Activated naive CD8-positive, alpha-beta T cell (primary cell): ENCODE measurements around the gene TRIM72.
"Not testable (repeated sequence)": the region's sequence is repeated elsewhere in the genome, so short reads cannot be mapped to it uniquely, and the experiment has no call there.

ENCODE experiments used
- H3K27ac Mint-ChIP-seq: one replicate; pipeline ENCODE4 v1.8.0; 2021; ENCODE audit warnings: mixed read lengths
- H3K27me3 Mint-ChIP-seq: one replicate; pipeline ENCODE4 v1.8.0; 2021; ENCODE audit warnings: mixed read lengths
- H3K36me3 Mint-ChIP-seq: one replicate; pipeline ENCODE4 v1.8.0; 2021; ENCODE audit warnings: mixed read lengths
- H3K4me1 Mint-ChIP-seq: one replicate; pipeline ENCODE4 v1.8.0; 2021; ENCODE audit warnings: low read depth, mixed read lengths
- H3K4me3 Mint-ChIP-seq: one replicate; pipeline ENCODE4 v1.8.0; 2021; ENCODE audit warnings: mild to moderate bottlenecking, mixed read lengths
- H3K9me3 Mint-ChIP-seq: one replicate; pipeline ENCODE4 v1.8.0; 2021; ENCODE audit warnings: low read depth, mixed read lengths

TRIM72 gene

DNA sequence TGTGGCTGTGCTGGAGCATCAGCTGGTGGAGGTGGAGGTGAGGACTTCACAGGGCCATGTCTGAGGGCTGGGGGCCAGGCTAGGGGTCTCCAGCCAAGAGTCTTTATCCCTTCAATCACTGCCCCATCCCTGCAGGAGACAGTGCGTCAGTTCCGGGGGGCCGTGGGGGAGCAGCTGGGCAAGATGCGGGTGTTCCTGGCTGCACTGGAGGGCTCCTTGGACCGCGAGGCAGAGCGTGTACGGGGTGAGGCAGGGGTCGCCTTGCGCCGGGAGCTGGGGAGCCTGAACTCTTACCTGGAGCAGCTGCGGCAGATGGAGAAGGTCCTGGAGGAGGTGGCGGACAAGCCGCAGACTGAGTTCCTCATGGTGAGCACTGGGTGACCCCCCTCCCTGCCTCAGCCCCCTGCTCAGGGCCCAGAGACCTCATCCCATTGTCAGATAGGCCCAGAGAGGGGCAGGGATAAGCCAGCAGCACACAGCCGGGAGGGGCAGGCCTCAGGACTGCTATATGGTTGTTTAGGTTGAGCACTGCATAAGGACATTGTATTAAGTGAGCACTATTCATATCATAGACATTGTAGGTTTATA lies 5.3 kb downstream of the TRIM72 start:
- Mint-ChIP-seq H3K4me1 (peaks cover 13% of the 10 kb centered on the region), H3K27me3 (peaks cover 12% of the 10 kb centered on the region), H3K9me3 (no peaks in the 10 kb centered on the region), H3K36me3 (no peaks in the 10 kb centered on the region), H3K4me3 (no peak overlapping the region), H3K27ac (no peak overlapping the region)

DNA sequence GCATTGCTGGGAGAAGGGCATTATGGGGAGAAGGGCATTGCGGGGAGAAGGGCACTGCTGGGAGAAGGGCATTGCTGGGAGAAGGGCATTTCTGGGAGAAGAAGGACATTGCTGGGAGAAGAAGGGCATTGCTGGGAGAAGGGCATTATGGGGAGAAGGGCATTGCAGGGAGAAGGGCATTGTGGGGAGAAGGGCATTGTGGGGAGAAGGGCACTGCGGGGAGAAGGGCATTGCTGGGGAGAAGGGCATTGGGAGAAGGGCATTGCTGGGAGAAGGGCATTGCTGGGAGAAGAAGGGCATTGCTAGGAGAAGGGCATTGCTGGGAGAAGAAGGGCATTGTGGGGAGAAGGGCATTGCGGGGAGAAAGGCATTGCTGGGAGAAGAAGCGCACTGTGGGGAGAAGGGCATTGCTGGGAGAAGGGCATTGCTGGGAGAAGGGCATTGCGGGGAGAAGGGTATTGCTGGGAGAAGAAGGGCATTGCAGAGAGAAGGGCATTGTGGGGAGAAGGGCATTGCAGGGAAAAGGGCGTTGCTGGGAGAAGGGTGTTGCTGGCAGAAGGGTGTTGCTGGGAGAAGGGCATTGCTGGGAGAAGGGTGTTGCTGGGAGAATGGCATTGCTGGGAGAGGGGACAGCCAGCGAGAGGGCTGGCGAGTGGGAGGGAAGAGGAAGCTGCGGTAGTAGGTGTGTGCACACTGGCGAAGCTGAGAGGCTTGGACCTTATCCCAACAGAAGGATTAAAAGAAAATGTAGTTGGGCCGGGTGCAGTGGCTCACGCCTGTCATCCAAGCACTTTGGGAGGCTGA lies 7.6 kb downstream of the TRIM72 start:
- Mint-ChIP-seq H3K9me3 (no peaks in the 10 kb centered on the region), H3K27me3 (peaks cover 6% of the 10 kb centered on the region), H3K27ac (no peak overlapping the region), H3K36me3 (no peaks in the 10 kb centered on the region), H3K4me3 (no peak overlapping the region), H3K4me1 (peaks cover 5% of the 10 kb centered on the region)

DNA sequence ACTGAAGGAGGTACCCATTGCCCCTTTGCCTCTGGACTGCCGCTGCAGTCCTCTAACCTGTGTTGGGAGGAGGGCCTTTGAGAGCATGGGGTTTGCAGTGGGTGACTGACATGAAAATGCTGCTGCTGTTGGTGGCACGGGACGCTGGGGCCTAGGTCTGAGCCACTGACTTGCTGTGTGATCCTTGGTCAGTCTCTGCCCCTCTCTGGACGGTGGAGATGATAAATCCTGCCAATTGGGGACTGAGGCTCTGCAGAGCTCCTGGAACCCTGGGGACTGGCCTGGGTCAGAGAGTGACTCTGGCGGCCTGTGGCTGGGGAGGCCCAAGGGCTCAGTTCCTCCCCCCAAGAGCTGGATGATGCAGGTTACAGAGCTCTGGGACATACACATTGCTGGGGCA lies 9.1 kb downstream of the TRIM72 start:
- H3K4me1 Mint-ChIP-seq = no peaks in the 10 kb centered on the region
- H3K27ac Mint-ChIP-seq = no peak overlapping the region
- no peak overlapping the region for H3K4me3 Mint-ChIP-seq
- peaks cover 2% of the 10 kb centered on the region for H3K27me3 Mint-ChIP-seq
- no peaks in the 10 kb centered on the region for H3K36me3 Mint-ChIP-seq
- H3K9me3 Mint-ChIP-seq = no peaks in the 10 kb centered on the region

DNA sequence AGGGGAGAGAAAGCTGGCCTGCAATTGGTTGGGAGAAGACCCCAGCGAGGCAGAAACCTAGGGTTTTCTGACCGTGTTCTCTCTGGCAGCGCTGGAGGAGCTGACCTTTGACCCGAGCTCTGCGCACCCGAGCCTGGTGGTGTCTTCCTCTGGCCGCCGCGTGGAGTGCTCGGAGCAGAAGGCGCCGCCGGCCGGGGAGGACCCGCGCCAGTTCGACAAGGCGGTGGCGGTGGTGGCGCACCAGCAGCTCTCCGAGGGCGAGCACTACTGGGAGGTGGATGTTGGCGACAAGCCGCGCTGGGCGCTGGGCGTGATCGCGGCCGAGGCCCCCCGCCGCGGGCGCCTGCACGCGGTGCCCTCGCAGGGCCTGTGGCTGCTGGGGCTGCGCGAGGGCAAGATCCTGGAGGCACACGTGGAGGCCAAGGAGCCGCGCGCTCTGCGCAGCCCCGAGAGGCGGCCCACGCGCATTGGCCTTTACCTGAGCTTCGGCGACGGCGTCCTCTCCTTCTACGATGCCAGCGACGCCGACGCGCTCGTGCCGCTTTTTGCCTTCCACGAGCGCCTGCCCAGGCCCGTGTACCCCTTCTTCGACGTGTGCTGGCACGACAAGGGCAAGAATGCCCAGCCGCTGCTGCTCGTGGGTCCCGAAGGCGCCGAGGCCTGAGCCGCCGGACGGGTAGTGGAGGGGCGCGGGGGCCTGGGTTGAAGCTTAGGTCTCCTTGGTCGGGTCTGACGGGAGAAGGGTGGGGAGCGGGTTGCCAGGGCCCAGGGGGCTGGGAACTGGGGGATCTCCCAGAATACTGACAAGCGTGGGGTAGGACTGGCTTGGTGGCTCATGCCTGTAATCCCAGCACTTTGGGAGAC lies 10.4 kb downstream of the TRIM72 start:
- no peaks in the 10 kb centered on the region for H3K4me1 Mint-ChIP-seq
- no peaks in the 10 kb centered on the region for H3K36me3 Mint-ChIP-seq
- H3K27me3 Mint-ChIP-seq = peaks cover 2% of the 10 kb centered on the region
- no peak overlapping the region for H3K4me3 Mint-ChIP-seq
- no peak overlapping the region for H3K27ac Mint-ChIP-seq
- no peaks in the 10 kb centered on the region for H3K9me3 Mint-ChIP-seq

DNA sequence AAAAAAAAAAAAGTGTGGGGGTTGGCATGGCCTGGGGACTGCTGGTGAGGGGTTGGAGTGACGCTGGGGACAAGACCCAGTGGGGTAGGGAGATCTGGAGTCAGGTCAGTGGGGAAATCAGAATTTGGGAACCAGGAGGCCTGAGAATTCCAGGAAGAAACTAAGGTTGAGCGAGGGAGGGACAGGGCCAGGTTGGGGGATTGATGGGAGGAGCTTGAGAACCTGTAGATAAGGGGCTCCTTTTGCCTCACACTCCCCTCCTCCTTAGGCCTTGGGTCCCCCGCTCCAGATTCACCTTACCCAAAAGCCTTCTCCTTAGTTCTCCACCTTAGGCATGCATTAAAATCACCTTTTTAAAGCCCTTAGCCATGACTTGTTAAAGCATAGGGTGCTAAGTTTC lies 11.3 kb downstream of the TRIM72 start:
- Mint-ChIP-seq H3K36me3 (no peaks in the 10 kb centered on the region), H3K4me3 (no peak overlapping the region), H3K27ac (no peak overlapping the region), H3K27me3 (peaks cover 2% of the 10 kb centered on the region), H3K4me1 (no peaks in the 10 kb centered on the region), H3K9me3 (no peaks in the 10 kb centered on the region)

DNA sequence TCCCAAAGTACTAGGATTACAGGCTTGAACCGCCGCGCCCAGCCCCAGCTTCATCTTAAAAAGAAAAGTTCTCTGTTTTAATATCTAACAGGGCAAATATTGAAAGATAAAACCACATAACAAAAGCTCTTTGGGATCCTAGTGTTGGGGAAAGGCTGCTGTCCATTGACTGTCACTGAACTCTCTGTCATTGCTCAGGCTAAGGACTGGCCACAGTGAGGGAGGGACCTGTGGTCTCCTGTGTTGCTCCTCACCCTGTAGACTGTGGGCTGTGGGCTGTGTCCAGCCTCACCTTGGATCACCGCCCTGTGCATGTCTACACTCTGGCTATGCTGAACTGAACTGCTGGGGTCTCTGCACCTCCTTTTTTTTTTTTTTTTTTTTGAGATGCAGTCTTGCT lies 14.3 kb downstream of the TRIM72 start:
- Mint-ChIP-seq H3K9me3 (no peaks in the 10 kb centered on the region), H3K36me3 (no peaks in the 10 kb centered on the region), H3K4me1 (no peaks in the 10 kb centered on the region), H3K4me3 (no peak overlapping the region), H3K27ac (no peak overlapping the region), H3K27me3 (no peaks in the 10 kb centered on the region)

DNA sequence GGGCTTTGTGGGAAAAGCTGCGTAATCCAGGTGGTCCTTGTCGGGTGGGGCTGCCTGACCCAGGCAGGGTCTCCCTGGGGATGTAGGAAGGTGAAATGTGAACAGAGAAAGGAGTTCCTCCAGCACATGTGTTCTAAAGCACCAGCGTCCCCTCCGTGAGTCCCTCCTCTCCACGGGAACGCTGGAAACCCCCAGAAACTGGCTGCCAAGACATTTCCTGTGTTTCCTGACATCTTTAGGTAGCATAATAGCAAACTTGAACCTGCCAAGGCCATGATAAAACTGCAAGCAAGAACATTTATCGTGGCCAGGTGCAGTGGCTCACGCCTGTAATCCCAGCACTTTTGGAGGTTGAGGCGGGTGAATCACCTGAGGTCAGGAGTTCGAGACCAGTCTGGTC lies 15.6 kb downstream of the TRIM72 start:
- Mint-ChIP-seq H3K9me3 (no peaks in the 10 kb centered on the region), H3K27me3 (no peaks in the 10 kb centered on the region), H3K36me3 (no peaks in the 10 kb centered on the region), H3K4me1 (no peaks in the 10 kb centered on the region), H3K4me3 (no peak overlapping the region), H3K27ac (no peak overlapping the region)

DNA sequence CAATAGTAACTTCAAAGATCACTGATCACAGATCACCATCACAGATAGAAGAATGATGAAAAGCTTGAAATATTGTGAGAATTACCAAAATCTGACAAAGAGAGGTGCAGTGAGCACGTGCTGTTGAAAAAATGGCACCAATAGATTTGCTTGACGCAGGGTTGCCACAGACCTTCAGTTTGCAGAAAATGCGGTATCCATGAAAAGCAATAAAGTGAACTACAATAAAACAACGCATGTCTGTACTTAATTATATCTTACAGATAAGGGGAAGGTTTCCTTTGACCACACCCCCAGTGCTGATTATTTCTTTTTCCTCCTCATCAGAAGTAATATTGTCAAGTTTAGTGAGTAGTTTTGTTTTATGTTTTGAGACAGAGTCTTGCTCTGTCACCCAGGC lies 24.1 kb downstream of the TRIM72 start:
- Mint-ChIP-seq H3K27ac (no peak overlapping the region), H3K9me3 (no peaks in the 10 kb centered on the region), H3K4me1 (no peaks in the 10 kb centered on the region), H3K4me3 (no peak overlapping the region), H3K36me3 (no peaks in the 10 kb centered on the region), H3K27me3 (no peaks in the 10 kb centered on the region)

DNA sequence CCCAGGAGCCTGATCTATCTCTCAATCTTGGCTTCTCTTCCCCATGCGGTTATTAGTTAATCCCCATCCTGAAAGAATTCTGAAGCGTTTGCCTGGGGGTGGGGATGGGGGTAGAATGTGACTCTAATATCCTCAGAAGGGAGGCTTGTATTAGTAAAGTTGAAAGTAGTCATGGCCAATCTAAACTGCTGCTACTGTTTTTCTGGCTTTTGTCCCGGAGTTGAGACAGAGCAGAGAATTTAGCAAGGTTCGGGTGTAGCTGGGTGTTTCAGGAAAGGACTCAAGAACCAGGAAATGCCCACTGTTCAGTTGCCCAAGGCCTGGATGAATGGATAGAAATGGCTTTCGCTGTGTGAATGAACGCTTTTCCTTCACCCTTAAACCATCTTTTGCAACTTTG lies 28.3 kb downstream of the TRIM72 start:
- Mint-ChIP-seq H3K27ac (no peak overlapping the region), H3K27me3 (no peaks in the 10 kb centered on the region), H3K4me1 (no peaks in the 10 kb centered on the region), H3K36me3 (no peaks in the 10 kb centered on the region), H3K4me3 (no peak overlapping the region), H3K9me3 (no peaks in the 10 kb centered on the region)

DNA sequence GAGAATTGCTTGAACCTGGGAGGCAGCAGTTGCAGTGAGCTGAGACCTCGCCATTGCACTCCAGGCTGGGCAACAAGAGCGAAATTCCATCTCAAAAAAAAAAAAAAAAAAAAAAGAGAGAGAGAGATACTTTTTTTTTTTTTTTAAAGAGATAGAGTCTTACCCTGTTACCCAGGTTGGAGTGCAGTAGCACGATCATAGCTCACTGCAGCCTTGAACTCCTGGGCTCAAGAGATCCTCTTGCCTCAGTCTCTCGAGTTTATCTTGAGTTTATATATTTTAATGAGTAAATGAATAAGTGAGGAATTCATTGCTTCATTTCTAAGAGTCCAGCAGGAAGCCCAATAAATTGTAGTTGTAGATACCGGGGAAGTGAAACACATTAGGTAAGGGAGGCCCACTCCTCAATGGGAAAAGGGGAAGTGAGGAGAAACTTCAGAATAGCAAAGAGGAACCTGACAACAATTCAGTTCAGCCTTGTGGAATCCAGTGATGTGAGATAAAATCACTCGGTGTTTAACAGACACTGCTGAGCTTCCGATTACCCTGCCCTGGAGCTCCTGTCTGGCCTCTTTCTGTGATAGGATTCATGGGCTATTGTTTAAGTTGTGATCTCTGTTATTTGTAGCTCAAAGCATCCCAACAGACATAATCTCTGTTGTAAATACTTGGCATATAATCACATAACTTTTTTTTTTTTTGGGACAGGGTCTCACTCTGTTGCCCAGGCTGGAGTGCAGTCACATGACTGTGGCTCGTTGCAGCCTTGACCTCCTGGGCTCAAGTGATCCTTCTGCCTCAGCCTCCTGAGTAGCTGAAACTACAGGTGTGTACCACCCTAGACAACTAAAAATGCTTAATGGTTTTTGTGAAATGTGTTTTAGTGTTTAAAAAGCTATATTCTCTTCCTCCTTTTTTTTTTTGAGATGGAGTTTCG lies 30.1 kb downstream of the TRIM72 start:
- Mint-ChIP-seq H3K27me3 (no peaks in the 10 kb centered on the region), H3K9me3 (no peaks in the 10 kb centered on the region), H3K4me3 (no peak overlapping the region), H3K27ac (no peak overlapping the region), H3K4me1 (no peaks in the 10 kb centered on the region), H3K36me3 (no peaks in the 10 kb centered on the region)

DNA sequence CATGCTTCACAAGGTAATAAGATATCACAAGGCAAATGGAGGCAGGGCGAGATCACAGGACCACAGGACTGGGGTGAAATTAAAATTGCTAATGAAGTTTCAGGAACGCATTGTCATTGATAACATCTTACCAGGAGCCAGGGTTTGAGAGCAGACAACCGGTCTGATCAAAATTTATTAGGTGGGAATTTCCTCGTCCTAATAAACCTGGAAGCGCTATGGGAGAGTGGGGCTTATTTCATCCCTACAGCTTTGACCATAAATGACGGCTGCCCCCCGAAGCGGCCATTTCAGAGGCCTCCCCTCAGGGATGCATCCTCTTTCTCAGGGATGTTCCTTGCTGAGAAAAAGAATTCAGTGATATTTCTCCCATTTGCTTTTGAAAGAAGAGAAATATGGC lies 31.7 kb downstream of the TRIM72 start:
- not testable (repeated sequence) for H3K4me3 Mint-ChIP-seq, H3K36me3 Mint-ChIP-seq

DNA sequence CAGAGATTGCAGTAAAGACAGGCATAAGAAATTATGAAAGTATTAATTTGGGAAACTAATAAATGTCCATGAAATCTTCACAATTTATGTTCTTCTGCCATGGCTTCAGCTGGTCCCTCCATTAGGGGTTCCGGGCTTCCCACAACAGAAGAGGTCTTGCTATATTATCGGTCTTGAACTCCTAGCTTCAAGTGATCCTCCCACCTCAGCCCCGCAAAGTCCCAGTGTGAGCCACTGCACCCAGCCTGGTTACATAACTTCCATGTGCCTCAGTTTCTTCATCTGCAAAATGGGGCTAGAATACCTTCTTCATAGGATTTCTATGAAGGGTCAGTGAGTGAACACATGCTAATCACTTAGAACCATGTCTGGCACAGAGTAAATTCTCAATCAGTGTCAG lies 32.4 kb downstream of the TRIM72 start:
- H3K4me1 Mint-ChIP-seq = peaks cover 8% of the 10 kb centered on the region
- no peaks in the 10 kb centered on the region for H3K9me3 Mint-ChIP-seq
- H3K27ac Mint-ChIP-seq = no peak overlapping the region
- no peaks in the 10 kb centered on the region for H3K36me3 Mint-ChIP-seq
- H3K4me3 Mint-ChIP-seq = no peak overlapping the region
- H3K27me3 Mint-ChIP-seq = no peaks in the 10 kb centered on the region

More for the DNA sequence above, 31.7 kb downstream of the TRIM72 start:
- H3K27me3 Mint-ChIP-seq, H3K9me3 Mint-ChIP-seq, H3K4me1 Mint-ChIP-seq, H3K27ac Mint-ChIP-seq: not testable (repeated sequence)

DNA sequence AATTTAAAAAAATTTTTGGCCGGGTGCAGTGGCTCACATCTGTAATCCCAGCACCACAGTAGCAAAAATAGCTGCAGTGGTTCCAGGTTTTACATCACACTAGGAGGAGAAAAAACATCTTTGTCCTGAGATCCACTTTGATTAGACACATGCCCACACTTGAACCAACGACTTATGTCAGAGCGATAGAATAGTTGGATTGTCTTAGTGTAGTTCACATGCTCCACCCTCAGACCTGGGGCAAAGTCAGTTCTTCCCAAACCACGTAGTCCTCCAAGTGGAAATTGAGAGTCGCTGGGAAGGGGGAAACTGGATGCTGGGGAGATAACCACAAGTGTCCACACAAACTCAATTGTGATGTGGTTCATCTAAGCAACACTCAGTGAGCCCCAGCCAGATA lies 34.4 kb downstream of the TRIM72 start:
- Mint-ChIP-seq H3K4me3 (no peak overlapping the region), H3K4me1 (peaks cover 13% of the 10 kb centered on the region), H3K27me3 (no peaks in the 10 kb centered on the region), H3K27ac (no peak overlapping the region), H3K9me3 (no peaks in the 10 kb centered on the region), H3K36me3 (no peaks in the 10 kb centered on the region)

DNA sequence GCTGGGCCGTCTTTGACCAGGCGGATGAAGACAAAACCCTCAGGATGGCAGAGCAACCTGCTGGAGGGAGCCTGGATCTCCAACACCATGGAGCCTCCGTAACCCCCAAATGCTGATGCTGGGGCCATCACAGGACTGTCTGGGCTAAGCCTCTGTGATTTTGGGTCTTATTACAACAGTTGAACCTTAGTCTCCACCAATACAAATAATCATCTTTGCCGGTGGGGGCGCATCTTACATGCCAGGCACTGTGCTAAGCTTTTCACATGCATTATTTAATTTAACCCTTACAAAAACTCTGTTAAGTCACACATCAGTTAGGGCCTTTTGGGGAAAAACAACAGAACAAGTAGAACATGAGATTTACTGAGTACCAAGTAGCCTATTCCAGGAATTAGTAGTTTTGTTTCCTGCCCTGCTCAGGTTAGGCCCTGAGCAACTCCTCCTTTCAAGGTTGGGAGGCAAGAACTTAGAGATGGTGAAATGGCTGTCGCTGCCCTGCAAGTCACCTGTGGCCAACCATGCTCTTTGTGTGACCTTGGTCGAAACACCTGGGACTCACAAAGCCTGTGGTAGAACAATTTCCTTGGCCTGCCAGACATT lies 37.0 kb downstream of the TRIM72 start:
- Mint-ChIP-seq H3K36me3 (no peaks in the 10 kb centered on the region), H3K4me1 (peaks cover 21% of the 10 kb centered on the region), H3K9me3 (no peaks in the 10 kb centered on the region), H3K4me3 (no peak overlapping the region), H3K27ac (no peak overlapping the region), H3K27me3 (no peaks in the 10 kb centered on the region)
